A172 (cell line): ENCODE measurements around the gene CATSPERB. TPM values are rescaled to one million over a fixed set of nuclear protein-coding genes. Genes with fewer than 3 reads are reported as not detected.
"Not testable (repeated sequence)": the region's sequence is repeated elsewhere in the genome, so short reads cannot be mapped to it uniquely, and the experiment has no call there.

Experiments used
- DNase-seq: peaks from one replicate; pipeline ENCODE4 v3.0.0-alpha.2; 2015; ENCODE audit warnings: low spot score
- total RNA-seq: library from RNA; depleted of rRNA; stranded (reverse); fragments of >200 nt; shearing (Covaris generic); gene quantifications from 2 replicates; pipeline ENCODE4 v1.2.3, GENCODE V29; 2014

CATSPERB gene
- total RNA-seq, 1 experiment from 2014 or later, result not detected

- DNase-seq, result no peak
These were observed 154.2 kb downstream of the CATSPERB start for GRCh38 chr14:91577632-91578233.

- DNase-seq, result no peak
These were observed 156.2 kb downstream of the CATSPERB start for GRCh38 chr14:91575469-91576208.

- DNase-seq, result peak; percentile 54
These were observed 157.7 kb downstream of the CATSPERB start for GRCh38 chr14:91573894-91574837.

GRCh38 chr14:91573528-91573893 lies 158.4 kb downstream of the CATSPERB start:
- no peak for DNase-seq

GRCh38 chr14:91570021-91570420 lies 161.9 kb downstream of the CATSPERB start:
- no peak for DNase-seq

GRCh38 chr14:91569301-91569700 lies 162.6 kb downstream of the CATSPERB start:
- DNase-seq, result no peak

GRCh38 chr14:91568626-91569025 lies 163.3 kb downstream of the CATSPERB start:
- no peak for DNase-seq

GRCh38 chr14:91567827-91568226 lies 164.1 kb downstream of the CATSPERB start:
- not testable (repeated sequence) for DNase-seq

GRCh38 chr14:91555531-91555930 lies 176.4 kb downstream of the CATSPERB start:
- DNase-seq, result no peak

GRCh38 chr14:91554535-91555332 lies 177.2 kb downstream of the CATSPERB start:
- no peak for DNase-seq

- no peak for DNase-seq
These were observed 183.8 kb downstream of the CATSPERB start for GRCh38 chr14:91548108-91548507.

GRCh38 chr14:91545946-91546716 lies 185.8 kb downstream of the CATSPERB start:
- no peak for DNase-seq

- DNase-seq, result no peak
These were observed 186.7 kb downstream of the CATSPERB start for GRCh38 chr14:91545204-91545603.

- DNase-seq, result no peak
These were observed 195.6 kb downstream of the CATSPERB start for GRCh38 chr14:91536327-91536726.

- DNase-seq, result not testable (repeated sequence)
These were observed 197.8 kb downstream of the CATSPERB start for GRCh38 chr14:91534059-91534458.

- DNase-seq, result no peak
These were observed 198.3 kb downstream of the CATSPERB start for GRCh38 chr14:91533623-91534022.
